A673 (cell line): ENCODE data around the gene CDC42EP5. TPM values are rescaled to one million over a fixed set of nuclear protein-coding genes. Genes with fewer than 3 reads are reported as not detected.

ENCODE experiments used
- BruUV-seq: library from RNA; stranded (reverse); fragments of 400-500 nt; replicated peaks from 2 replicates; lab custom pipeline; 2021; lab: Mats Ljungman, UMichigan
- CTCF ChIA-PET: fragments of 300-600 bp; sonication (Branson Sonifier 250); formaldehyde crosslinking; loops from one replicate; lab custom pipeline; 2022; ENCODE audit warnings: antibody characterized with exemption; lab: Charles Lee
- POLR2A ChIA-PET: fragments of 300-600 bp; sonication (Branson Sonifier 250); formaldehyde crosslinking; loops from one replicate; lab custom pipeline; 2022; ENCODE audit warnings: antibody characterized with exemption; ENCODE audit not compliant: low non-redundant PET; lab: Charles Lee
- DNase-seq: peaks from one replicate; pipeline ENCODE4 v3.0.0-alpha.2; 2015; ENCODE audit warnings: low spot score
- H3K27ac ChIP-seq: fragments of 200-600 bp; sonication (generic); 2 replicates; pipeline ENCODE4 v1.5.1; 2016; ENCODE audit warnings: mixed run types, low read depth, mild to moderate bottlenecking, mixed read lengths, antibody characterized with exemption, low read length; ENCODE audit not compliant: poor library complexity, severe bottlenecking
- H3K27me3 ChIP-seq: fragments of 200-600 bp; sonication (generic); replicated peaks from 2 replicates; pipeline ENCODE4 v1.6.1; 2017; ENCODE audit warnings: mixed run types, low read depth, mild to moderate bottlenecking, mixed read lengths, antibody characterized with exemption, low read length; ENCODE audit not compliant: insufficient read depth, poor library complexity
- H3K36me3 ChIP-seq: fragments of 200-600 bp; sonication (generic); 2 replicates; pipeline ENCODE4 v1.6.1; 2016; ENCODE audit warnings: mixed run types, mild to moderate bottlenecking, mixed read lengths, antibody characterized with exemption, low read length; ENCODE audit not compliant: insufficient read depth, poor library complexity, severe bottlenecking
- H3K4me1 ChIP-seq: fragments of 200-600 bp; sonication (generic); 2 replicates; pipeline ENCODE4 v1.6.1; 2017; ENCODE audit warnings: mixed run types, mild to moderate bottlenecking, mixed read lengths, antibody characterized with exemption, low read length; ENCODE audit not compliant: insufficient read depth, poor library complexity, severe bottlenecking
- H3K4me3 ChIP-seq: fragments of 200-600 bp; sonication (generic); 2 replicates; pipeline ENCODE4 v1.5.1; 2016; ENCODE audit warnings: low read depth, mixed run types, mild to moderate bottlenecking, mixed read lengths, low read length; ENCODE audit not compliant: poor library complexity, severe bottlenecking
- H3K9me3 ChIP-seq: fragments of 200-600 bp; sonication (generic); 2 replicates; pipeline ENCODE4 v1.6.1; 2016; ENCODE audit warnings: mixed run types, low read depth, mild to moderate bottlenecking, mixed read lengths, antibody characterized with exemption, low read length; ENCODE audit not compliant: poor library complexity, severe bottlenecking
- CTCF ChIP-seq: fragments of 300-800, 200-600 bp; sonication (generic); conservative IDR thresholded peaks from 2 replicates; pipeline ENCODE4 v1.5.1; 2017; ENCODE audit warnings: low read depth, mild to moderate bottlenecking, antibody characterized with exemption, low read length, moderate library complexity, mixed read lengths
- EZH2 ChIP-seq: fragments of 200-600 bp; sonication (generic); IDR thresholded peaks from 2 replicates; pipeline ENCODE4 v1.6.1; 2017; ENCODE audit warnings: borderline replicate concordance, low read depth, mild to moderate bottlenecking, mixed read lengths, antibody characterized with exemption, low read length; ENCODE audit not compliant: poor library complexity, severe bottlenecking
- intact Hi-C: fragments of 100-400 bp; cut with micrococcal nuclease; formaldehyde crosslinking; loops from one replicate; pipeline ENCODE4 v1.10.0; 2022; ENCODE audit not compliant: unreplicated experiment
- total RNA-seq: library from RNA; stranded (reverse); gene quantifications from 2 replicates; pipeline ENCODE4 v1.2.3, GENCODE V29; 2021

CDC42EP5 gene
- total RNA-seq, 1 experiment from 2014 or later: 111 TPM

- ChIA-PET CTCF (no interaction called here), POLR2A (no interaction called here)
- Histone ChIP-seq H3K9me3 (no peaks in the 10 kb centered on the region), H3K27ac (peak overlapping the region; percentile 97), H3K4me1 (peaks cover 47% of the 10 kb centered on the region), H3K36me3 (peaks cover 13% of the 10 kb centered on the region), H3K4me3 (peak overlapping the region; percentile 66), H3K27me3 (no peaks in the 10 kb centered on the region)
- DNase-seq: peak; percentile 87
- intact Hi-C loops: no loop called here
- no TSS peak for BruUV-seq
- TF ChIP-seq EZH2: no peak
- TF ChIP-seq CTCF: no peak
Measured at GRCh38 chr19:54464630-54465425, 8.3 kb downstream of the CDC42EP5 start.

GRCh38 chr19:54464044-54464629, 9.0 kb downstream of the CDC42EP5 start:
- ChIA-PET POLR2A (interaction anchor here (1.0 kb wide), 1 partner anchor 9 kb away, joined by 3 read pairs; the partner anchor contains the start of gene CDC42EP5), CTCF (no interaction called here)
- BruUV-seq: no TSS peak
- TF ChIP-seq EZH2: no peak
- no peak for TF ChIP-seq CTCF
- peak; percentile 95 for DNase-seq
- H3K27ac ChIP-seq: peak overlapping the region; percentile 97
- H3K27me3 ChIP-seq: no peaks in the 10 kb centered on the region
- peaks cover 17% of the 10 kb centered on the region for H3K36me3 ChIP-seq
- H3K4me3 ChIP-seq: peak overlapping the region; percentile 66
- peaks cover 40% of the 10 kb centered on the region for H3K4me1 ChIP-seq
- intact Hi-C loops: no loop called here
- no peaks in the 10 kb centered on the region for H3K9me3 ChIP-seq

DNA sequence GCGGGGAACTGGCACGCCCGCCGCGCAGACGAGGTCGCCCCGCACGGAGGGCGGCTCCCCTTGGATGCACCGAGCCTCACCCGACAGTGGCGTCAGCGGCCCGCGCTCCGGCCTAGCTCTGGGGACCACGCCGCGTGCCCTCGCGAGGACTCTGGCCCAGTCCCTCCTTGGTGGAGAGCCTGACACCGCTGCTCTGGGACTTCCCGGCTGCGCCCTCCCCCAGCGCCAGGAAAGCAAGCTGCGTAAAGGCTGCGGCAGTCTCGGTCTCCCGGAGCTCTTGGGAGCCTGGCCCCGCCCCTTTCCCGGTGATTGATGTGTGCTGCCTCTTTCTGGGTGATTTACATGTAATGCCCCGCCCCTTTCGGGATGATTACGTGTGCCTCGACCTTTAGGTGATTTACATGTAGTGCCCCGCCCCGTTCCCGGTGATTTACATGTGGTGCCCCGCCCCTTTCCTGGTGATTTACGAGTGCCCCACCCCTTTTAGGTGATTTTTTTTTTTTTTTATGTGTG, 9.5 kb downstream of the CDC42EP5 start, which contains the start of gene LENG9:
Gene LENG9 (minus strand): TSS at position 248 of the 513 bp plus-strand sequence. CDS start 252 bp downstream, outside the sequence.
- no peaks in the 10 kb centered on the region for H3K9me3 ChIP-seq
- H3K27me3 ChIP-seq: no peaks in the 10 kb centered on the region
- intact Hi-C loops: no loop called here
- H3K36me3 ChIP-seq: peaks cover 22% of the 10 kb centered on the region
- DNase-seq: peak; percentile 99
- no TSS peak for BruUV-seq
- ChIA-PET POLR2A (interaction anchor here (1.0 kb wide), 1 partner anchor 10 kb away, joined by 3 read pairs; the partner anchor contains the start of gene CDC42EP5), CTCF (no interaction called here)
- H3K4me3 ChIP-seq: peak within 1 kb of the TSS; percentile 66
- TF ChIP-seq EZH2 (no peak), CTCF (no peak)
- H3K27ac ChIP-seq: peak within 1 kb of the TSS; percentile 97
- H3K4me1 ChIP-seq: peaks cover 37% of the 10 kb centered on the region
